Mucosa of descending colon (tissue), 3 donors: ENCODE results near the gene KCNJ14. TPM values are rescaled to one million over a fixed set of nuclear protein-coding genes. Genes with fewer than 3 reads are reported as not detected.

Experiments used
- ATAC-seq: fragments of 200-7000 bp; cut with Tn5 transposase; one replicate; pipeline ENCODE4 v1.9.1; 2020; ENCODE audit warnings: mild to moderate bottlenecking, moderate library complexity
- DNase-seq, 3 donors: peaks; one replicate each; pipeline ENCODE4 v3.0.0-alpha.2; 2020
- H3K36me3 ChIP-seq: fragments of 200-600 bp; one replicate; pipeline ENCODE4 v1.8.0; 2021; ENCODE audit warnings: low read depth, mild to moderate bottlenecking
- H3K4me1 ChIP-seq: fragments of 200-600 bp; one replicate; pipeline ENCODE4 v1.8.0; 2021; ENCODE audit warnings: low read depth, mild to moderate bottlenecking
- H3K4me3 ChIP-seq: fragments of 200-600 bp; one replicate; pipeline ENCODE4 v1.8.0; 2021; ENCODE audit warnings: mild to moderate bottlenecking
- H3K9me3 ChIP-seq: fragments of 200-600 bp; one replicate; pipeline ENCODE4 v1.8.0; 2021; ENCODE audit warnings: mild to moderate bottlenecking
- CTCF ChIP-seq: fragments of 200-600 bp; IDR thresholded peaks from one replicate; pipeline ENCODE4 v1.8.0; 2022; ENCODE audit warnings: antibody characterized with exemption, mild to moderate bottlenecking
- intact Hi-C, 2 donors: fragments of 100-400 bp; cut with DNase I in 1 of 2; cut with micrococcal nuclease in 1 of 2; formaldehyde crosslinking; loops; one replicate each; pipeline versions ENCODE4 v1.11.0 to v1.11.1; 2022; cut with DNase I, micrococcal nuclease
- total RNA-seq, 3 donors: library from RNA; stranded (reverse); fragmentation: NEBNext Ultra II Directional in 2 of 3; extraction: Animal tissue kit (Norgen Biotek cat#: 25700) in 2 of 3; gene quantifications; one replicate each; pipeline versions ENCODE4 v1.2.1 to v1.2.4, GENCODE V29; 2021 to 2023
- donor health status: DM: no; HTN: no; CAD: no; lungs with moderate emphysema.
- donor health status: DM: no; HTN: no; CAD: no.
- donor health status: DM: no; HTN: yes; CAD: no.

KCNJ14 gene
- total RNA-seq, 3 donors from 2014 or later: 0.46 to 1.3 (median 0.67) TPM

- intact Hi-C loops: no loop called here
- H3K4me3 ChIP-seq: peak within 1 kb of the TSS; percentile 63
- H3K4me1 ChIP-seq: peaks cover 17% of the 10 kb centered on the region
- TF ChIP-seq CTCF: no peak
- peak; percentile 88 to 94 (median 94) for DNase-seq
- no peaks in the 10 kb centered on the region for H3K36me3 ChIP-seq
- peak; percentile 96 for ATAC-seq
- no peaks in the 10 kb centered on the region for H3K9me3 ChIP-seq
These were observed 9.5 kb upstream of the KCNJ14 start, which contains the start of gene GRWD1 for GRCh38 chr19:48445606-48446481. Gene GRWD1 (plus strand): TSS chr19:48445983. CDS start chr19:48446006, 23 bp downstream.

DNA sequence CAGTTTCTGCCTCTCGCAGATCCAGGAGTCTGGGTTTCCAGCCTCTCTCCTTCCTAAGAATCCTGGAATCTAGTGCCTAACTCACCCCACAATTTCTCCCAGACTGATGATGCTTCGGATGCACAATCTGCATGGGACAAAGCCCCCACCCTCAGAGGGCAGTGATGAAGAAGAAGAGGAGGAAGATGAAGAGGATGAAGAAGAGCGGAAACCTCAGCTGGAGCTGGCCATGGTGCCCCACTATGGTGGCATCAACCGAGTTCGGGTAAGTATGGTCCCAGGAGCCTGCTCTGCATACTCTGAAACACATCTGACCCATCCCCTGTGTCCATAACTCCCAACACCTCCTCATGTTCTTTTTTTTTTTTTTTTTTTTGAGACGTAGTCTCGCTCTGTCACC, 8.8 kb upstream of the KCNJ14 start:
- no peak for DNase-seq
- ATAC-seq: no peak
- Histone ChIP-seq H3K4me1 (peaks cover 17% of the 10 kb centered on the region), H3K36me3 (no peaks in the 10 kb centered on the region), H3K4me3 (no peak overlapping the region), H3K9me3 (no peaks in the 10 kb centered on the region)
- no peak for TF ChIP-seq CTCF
- intact Hi-C loops: no loop called here

GRCh38 chr19:48448563-48448962, 6.8 kb upstream of the KCNJ14 start:
- DNase-seq (no peak), ATAC-seq (no peak)
- TF ChIP-seq CTCF: no peak
- intact Hi-C loops: no loop called here
- Histone ChIP-seq H3K9me3 (no peaks in the 10 kb centered on the region), H3K36me3 (no peaks in the 10 kb centered on the region), H3K4me1 (peaks cover 19% of the 10 kb centered on the region), H3K4me3 (no peak overlapping the region)

DNA sequence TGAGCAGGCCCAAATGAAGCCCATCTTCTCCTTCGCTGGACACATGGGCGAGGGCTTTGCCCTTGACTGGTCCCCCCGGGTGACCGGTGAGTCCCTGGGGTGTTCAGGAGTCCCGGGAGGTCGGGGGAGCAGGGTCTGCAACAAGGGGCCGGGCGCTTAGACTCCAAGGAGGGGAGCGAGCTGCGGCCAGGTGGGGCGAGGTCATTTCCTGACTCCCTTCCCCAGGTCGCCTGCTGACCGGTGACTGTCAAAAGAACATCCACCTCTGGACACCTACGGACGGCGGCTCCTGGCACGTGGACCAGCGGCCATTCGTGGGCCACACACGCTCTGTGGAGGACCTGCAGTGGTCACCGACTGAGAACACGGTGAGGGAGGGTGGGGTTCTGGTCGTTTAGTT, 4.9 kb upstream of the KCNJ14 start:
- H3K36me3 ChIP-seq: no peaks in the 10 kb centered on the region
- TF ChIP-seq CTCF: no peak
- H3K4me3 ChIP-seq: no peak overlapping the region
- peaks cover 12% of the 10 kb centered on the region for H3K4me1 ChIP-seq
- intact Hi-C loops: no loop called here
- no peaks in the 10 kb centered on the region for H3K9me3 ChIP-seq
- ATAC-seq: no peak
- no peak for DNase-seq

DNA sequence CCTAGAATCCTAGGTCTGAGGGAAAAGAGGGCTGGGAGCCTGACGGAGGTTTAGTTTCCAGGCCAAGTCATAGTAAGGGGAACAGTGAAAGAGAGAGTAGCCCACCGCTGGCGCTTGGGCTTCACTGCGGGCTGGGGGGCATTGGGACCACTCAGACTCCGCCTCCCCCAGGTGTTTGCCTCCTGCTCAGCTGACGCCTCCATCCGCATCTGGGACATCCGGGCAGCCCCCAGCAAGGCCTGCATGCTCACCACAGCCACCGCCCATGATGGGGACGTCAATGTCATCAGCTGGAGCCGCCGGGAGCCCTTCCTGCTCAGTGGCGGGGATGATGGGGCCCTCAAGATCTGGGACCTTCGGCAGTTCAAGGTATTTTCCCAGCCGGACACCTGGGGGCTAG, 4.5 kb upstream of the KCNJ14 start:
- no peaks in the 10 kb centered on the region for H3K9me3 ChIP-seq
- DNase-seq: no peak
- no peak overlapping the region for H3K4me3 ChIP-seq
- H3K36me3 ChIP-seq: no peaks in the 10 kb centered on the region
- ATAC-seq: no peak
- H3K4me1 ChIP-seq: peaks cover 12% of the 10 kb centered on the region
- intact Hi-C loops: no loop called here
- no peak for TF ChIP-seq CTCF
